Gastroesophageal sphincter (tissue), 3 donors: ENCODE results near the gene IFIT3.

Source experiments
- POLR2A ChIP-seq, 2 donors: fragments of 450-650 bp; IDR thresholded peaks; one replicate each; pipeline ENCODE4 v1.6.1; 2017; ENCODE audit warnings: antibody characterized with exemption in 2 of 2, mild to moderate bottlenecking in 2 of 2, moderate library complexity in 1 of 2
- POLR2AphosphoS5 ChIP-seq: sonication (generic); formaldehyde crosslinking; IDR thresholded peaks from one replicate; pipeline ENCODE4 v1.6.1; 2017; ENCODE audit warnings: antibody characterized with exemption
- TF ChIP-seq, protein P1 (sequence below), 4 experiments: fragments of 200-600 bp in 2 of 4; fragments of 450-650 bp in 2 of 4; sonication (generic) in 1 of 4; IDR thresholded peaks; one replicate each; pipeline ENCODE4 v1.5.1; 2017 to 2019; ENCODE audit warnings: antibody characterized with exemption in 4 of 4, mild to moderate bottlenecking in 2 of 4, moderate library complexity in 2 of 4

DNA sequence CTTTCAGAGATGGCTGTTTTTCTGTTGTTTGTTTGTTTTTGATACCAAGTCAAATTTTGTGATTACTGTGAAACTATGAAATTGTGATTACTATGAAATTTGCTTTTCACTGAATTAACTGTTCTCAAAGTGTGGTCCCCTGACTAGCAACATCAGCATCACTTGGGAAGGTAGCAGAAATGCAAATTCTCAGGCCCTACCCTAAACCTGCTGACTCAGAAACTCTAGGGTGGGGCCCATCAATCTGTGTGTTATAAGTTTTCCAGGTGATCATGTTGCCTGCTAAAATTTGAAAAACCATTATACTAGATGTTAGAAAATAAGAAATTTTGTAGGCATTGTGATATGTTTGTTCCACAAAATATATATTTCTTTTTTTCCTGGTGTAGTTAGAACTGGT is 51.3 kb downstream of the IFIT3 start:
- TF ChIP-seq, protein P1, sequence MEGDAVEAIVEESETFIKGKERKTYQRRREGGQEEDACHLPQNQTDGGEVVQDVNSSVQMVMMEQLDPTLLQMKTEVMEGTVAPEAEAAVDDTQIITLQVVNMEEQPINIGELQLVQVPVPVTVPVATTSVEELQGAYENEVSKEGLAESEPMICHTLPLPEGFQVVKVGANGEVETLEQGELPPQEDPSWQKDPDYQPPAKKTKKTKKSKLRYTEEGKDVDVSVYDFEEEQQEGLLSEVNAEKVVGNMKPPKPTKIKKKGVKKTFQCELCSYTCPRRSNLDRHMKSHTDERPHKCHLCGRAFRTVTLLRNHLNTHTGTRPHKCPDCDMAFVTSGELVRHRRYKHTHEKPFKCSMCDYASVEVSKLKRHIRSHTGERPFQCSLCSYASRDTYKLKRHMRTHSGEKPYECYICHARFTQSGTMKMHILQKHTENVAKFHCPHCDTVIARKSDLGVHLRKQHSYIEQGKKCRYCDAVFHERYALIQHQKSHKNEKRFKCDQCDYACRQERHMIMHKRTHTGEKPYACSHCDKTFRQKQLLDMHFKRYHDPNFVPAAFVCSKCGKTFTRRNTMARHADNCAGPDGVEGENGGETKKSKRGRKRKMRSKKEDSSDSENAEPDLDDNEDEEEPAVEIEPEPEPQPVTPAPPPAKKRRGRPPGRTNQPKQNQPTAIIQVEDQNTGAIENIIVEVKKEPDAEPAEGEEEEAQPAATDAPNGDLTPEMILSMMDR (IDR thresholded peaks at IDR 0.05) = no peak
- no peak for TF ChIP-seq POLR2A (IDR thresholded peaks at IDR 0.05)
- no peak for TF ChIP-seq POLR2AphosphoS5
